A549 (cell line): ENCODE results near the gene RABEPK.

ENCODE experiments used
- BHLHE40 ChIP-seq: IDR thresholded peaks from 2 replicates; pipeline ENCODE4 v1.6.1; 2012; ENCODE audit warnings: low read depth, low read length, inconsistent platforms
- EP300 ChIP-seq, 2 experiments: fragments of >200 bp; sonication (Bioruptor Twin); formaldehyde crosslinking; IDR thresholded peaks; 2 replicates in 1 of 2; 3 replicates in 1 of 2; pipeline ENCODE4 v1.6.1; 2016 to 2017
- RAD21 ChIP-seq, 2 experiments: fragments of >200 bp in 1 of 2; sonication (Bioruptor Twin) in 1 of 2; formaldehyde crosslinking in 1 of 2; IDR thresholded peaks in 1 of 2; conservative IDR thresholded peaks in 1 of 2; 2 replicates in 1 of 2; 3 replicates in 1 of 2; pipeline ENCODE4 v1.6.1; 2012 to 2018; ENCODE audit warnings: inconsistent platforms in 1 of 2
- RCOR1 ChIP-seq: fragments of 150-350 bp; IDR thresholded peaks from 2 replicates; pipeline ENCODE4 v1.6.1; 2014; ENCODE audit warnings: antibody characterized with exemption, low read length, low read depth
- TF ChIP-seq, protein P1 (sequence below): fragments of >200 bp; sonication (Bioruptor Twin); formaldehyde crosslinking; IDR thresholded peaks from 3 replicates; pipeline ENCODE4 v1.5.1; 2016

DNA sequence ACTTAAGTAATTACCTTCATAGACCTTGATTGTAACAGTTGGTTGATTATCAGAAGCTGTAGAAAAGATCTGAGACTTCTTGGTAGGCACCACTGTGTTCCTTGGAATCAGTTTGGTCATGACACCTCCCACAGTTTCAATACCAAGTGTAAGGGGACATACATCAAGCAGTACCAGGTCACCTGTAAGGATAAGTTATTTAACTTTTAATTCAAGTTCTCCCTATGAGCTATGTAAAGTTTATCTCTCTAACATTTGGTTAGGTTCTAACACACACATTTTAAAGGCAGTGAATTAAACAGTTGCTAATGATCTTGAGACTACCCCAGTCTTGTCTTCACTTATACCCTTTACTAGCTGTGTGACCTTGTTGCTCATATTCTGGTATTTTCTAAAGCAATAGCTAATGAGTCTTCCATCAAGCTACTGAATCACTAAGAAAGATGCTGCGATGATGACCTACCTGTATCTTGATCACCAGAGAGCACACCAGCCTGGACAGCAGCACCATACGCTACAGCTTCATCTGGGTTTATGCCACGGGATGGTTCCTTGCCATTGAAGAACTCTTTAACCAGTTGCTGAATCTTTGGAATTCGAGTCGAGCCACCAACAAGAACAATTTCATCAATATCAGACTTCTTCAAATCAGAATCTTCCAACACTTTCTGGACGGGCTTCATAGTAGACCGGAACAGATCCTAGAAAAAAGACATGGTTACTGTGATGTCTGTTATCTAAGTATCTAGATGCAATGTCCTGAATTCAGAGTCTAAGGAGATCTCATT lies 38.0 kb downstream of the RABEPK start:
- TF ChIP-seq EP300 (IDR thresholded peaks at IDR 0.05) (no peak), RAD21 (conservative IDR thresholded peaks at IDR 0.05 in 1 of 2, IDR thresholded peaks at IDR 0.05 in 1 of 2) (no peak), RCOR1 (no peak), BHLHE40 (no peak)
- TF ChIP-seq, protein P1, sequence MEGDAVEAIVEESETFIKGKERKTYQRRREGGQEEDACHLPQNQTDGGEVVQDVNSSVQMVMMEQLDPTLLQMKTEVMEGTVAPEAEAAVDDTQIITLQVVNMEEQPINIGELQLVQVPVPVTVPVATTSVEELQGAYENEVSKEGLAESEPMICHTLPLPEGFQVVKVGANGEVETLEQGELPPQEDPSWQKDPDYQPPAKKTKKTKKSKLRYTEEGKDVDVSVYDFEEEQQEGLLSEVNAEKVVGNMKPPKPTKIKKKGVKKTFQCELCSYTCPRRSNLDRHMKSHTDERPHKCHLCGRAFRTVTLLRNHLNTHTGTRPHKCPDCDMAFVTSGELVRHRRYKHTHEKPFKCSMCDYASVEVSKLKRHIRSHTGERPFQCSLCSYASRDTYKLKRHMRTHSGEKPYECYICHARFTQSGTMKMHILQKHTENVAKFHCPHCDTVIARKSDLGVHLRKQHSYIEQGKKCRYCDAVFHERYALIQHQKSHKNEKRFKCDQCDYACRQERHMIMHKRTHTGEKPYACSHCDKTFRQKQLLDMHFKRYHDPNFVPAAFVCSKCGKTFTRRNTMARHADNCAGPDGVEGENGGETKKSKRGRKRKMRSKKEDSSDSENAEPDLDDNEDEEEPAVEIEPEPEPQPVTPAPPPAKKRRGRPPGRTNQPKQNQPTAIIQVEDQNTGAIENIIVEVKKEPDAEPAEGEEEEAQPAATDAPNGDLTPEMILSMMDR, result no peak
